RWPE2 (cell line): ENCODE results near the gene TAPBPL.

Experiments
- ATAC-seq: fragments of 200-7000 bp; cut with Tn5 transposase; 3 replicates; pipeline ENCODE4 v1.9.1; 2021; ENCODE audit warnings: low read depth
- DNase-seq: peaks from one replicate; pipeline ENCODE4 v3.0.0-alpha.2; 2020; ENCODE audit warnings: low spot score
- H3K27ac ChIP-seq: fragments of 450-650 bp; 2 replicates; pipeline ENCODE4 v1.5.1; 2017; ENCODE audit warnings: mild to moderate bottlenecking; ENCODE audit not compliant: poor library complexity, severe bottlenecking
- H3K27me3 ChIP-seq: fragments of 250-450 bp; sonication (Bioruptor Pico); 2 replicates; pipeline ENCODE4 v1.5.1; 2021; ENCODE audit warnings: mild to moderate bottlenecking, moderate library complexity; ENCODE audit not compliant: insufficient read depth, poor library complexity, severe bottlenecking
- H3K36me3 ChIP-seq: fragments of 250-450 bp; sonication (Bioruptor Pico); 2 replicates; pipeline ENCODE4 v1.5.1; 2020; ENCODE audit warnings: low read depth, mild to moderate bottlenecking, moderate library complexity
- H3K4me1 ChIP-seq: fragments of 250-450 bp; sonication (Bioruptor Pico); 2 replicates; pipeline ENCODE4 v1.5.1; 2021; ENCODE audit warnings: mild to moderate bottlenecking, moderate library complexity; ENCODE audit not compliant: insufficient read depth, poor library complexity, severe bottlenecking
- H3K4me3 ChIP-seq: fragments of 250-450 bp; sonication (Bioruptor Pico); 2 replicates; pipeline ENCODE4 v1.5.1; 2021; ENCODE audit warnings: mild to moderate bottlenecking, moderate library complexity; ENCODE audit not compliant: severe bottlenecking
- H3K9me3 ChIP-seq: fragments of 250-450 bp; sonication (Bioruptor Pico); 2 replicates; pipeline ENCODE4 v1.5.1; 2021; ENCODE audit warnings: mild to moderate bottlenecking, moderate library complexity; ENCODE audit not compliant: severe bottlenecking
- CTCF ChIP-seq: fragments of 450-650 bp; IDR thresholded peaks from one replicate; pipeline ENCODE4 v1.5.1; 2017; ENCODE audit warnings: mild to moderate bottlenecking, moderate library complexity; ENCODE audit not compliant: poor library complexity, severe bottlenecking

The TAPBPL gene

GRCh38 chr12:6451348-6452244 lies at the start of gene TAPBPL:
TAPBPL (plus strand) TSS chr12:6452042; CDS start chr12:6452249, 207 bp downstream.
- TF ChIP-seq CTCF = no peak
- DNase-seq (peak; percentile 59), ATAC-seq (peak; percentile 80)
- Histone ChIP-seq H3K4me1 (peaks cover 4% of the 10 kb centered on the region), H3K9me3 (no peaks in the 10 kb centered on the region), H3K4me3 (peak within 1 kb of the TSS; percentile 41), H3K27me3 (no peaks in the 10 kb centered on the region), H3K36me3 (no peaks in the 10 kb centered on the region), H3K27ac (peak within 1 kb of the TSS; percentile 68)

GRCh38 chr12:6404390-6404789 lies 47.5 kb upstream of the TAPBPL start:
- Histone ChIP-seq H3K27ac (no peak overlapping the region), H3K4me1 (no peaks in the 10 kb centered on the region), H3K36me3 (peaks cover 6% of the 10 kb centered on the region), H3K4me3 (no peak overlapping the region), H3K27me3 (no peaks in the 10 kb centered on the region), H3K9me3 (no peaks in the 10 kb centered on the region)
- ATAC-seq (no peak), DNase-seq (no peak)
- no peak for TF ChIP-seq CTCF

GRCh38 chr12:6405963-6406362 lies 45.9 kb upstream of the TAPBPL start:
- Histone ChIP-seq H3K27me3 (no peaks in the 10 kb centered on the region), H3K36me3 (no peaks in the 10 kb centered on the region), H3K4me3 (no peak overlapping the region), H3K27ac (no peak overlapping the region), H3K9me3 (no peaks in the 10 kb centered on the region), H3K4me1 (no peaks in the 10 kb centered on the region)
- ATAC-seq = no peak
- DNase-seq = no peak
- no peak for TF ChIP-seq CTCF

GRCh38 chr12:6407236-6407954 lies 44.4 kb upstream of the TAPBPL start:
- Histone ChIP-seq H3K4me1 (no peaks in the 10 kb centered on the region), H3K27ac (no peak overlapping the region), H3K36me3 (no peaks in the 10 kb centered on the region), H3K27me3 (no peaks in the 10 kb centered on the region), H3K4me3 (no peak overlapping the region), H3K9me3 (no peaks in the 10 kb centered on the region)
- TF ChIP-seq CTCF = no peak
- DNase-seq = no peak
- no peak for ATAC-seq
